ENCODE data around the gene HYOU1. TPM values are rescaled to one million over a fixed set of nuclear protein-coding genes. Genes with fewer than 3 reads are reported as not detected.
"Not testable (repeated sequence)": the region's sequence is repeated elsewhere in the genome, so short reads cannot be mapped to it uniquely, and the experiment has no call there.

HYOU1 gene
- total RNA-seq, 2 donors from 2014 or later = 277 to 315 TPM

GRCh38 chr11:119038884-119039283 is 18.1 kb downstream of the HYOU1 start:
- no peak overlapping the region for H3K9ac ChIP-seq (ENCODE audit: extremely low read depth, low read length, poor library complexity, severe bottlenecking)
- Mint-ChIP-seq H3K27ac (peak overlapping the region; percentile 73), H3K27me3 (ENCODE audit: insufficient read depth) (no peaks in the 10 kb centered on the region), H3K4me3 (peak overlapping the region; percentile 5), H3K9me3 (no peaks in the 10 kb centered on the region), H3K4me1 (peaks cover 13% of the 10 kb centered on the region), H3K36me3 (ENCODE audit: low read depth) (no peaks in the 10 kb centered on the region)
- peaks cover 4% of the 10 kb centered on the region for H3K4me1 ChIP-seq (ENCODE audit: control insufficient read depth, insufficient read depth, low read length)
- H3K27me3 ChIP-seq (ENCODE audit: control insufficient read depth, insufficient read depth, low read length, poor library complexity, severe bottlenecking) = no peaks in the 10 kb centered on the region
- WGBS, 2 experiments (ENCODE audit: insufficient coverage in 1 of 2, insufficient read length in 1 of 2) = 75 to 94% methylated on average over 4 to 5 of the region's 5 CpGs
- H3K9me3 ChIP-seq (ENCODE audit: control insufficient read depth, low read length) = no peaks in the 10 kb centered on the region
- H3K36me3 ChIP-seq (ENCODE audit: control insufficient read depth, insufficient read depth, low read length) = peaks cover 3% of the 10 kb centered on the region
- no peak for TF ChIP-seq CTCF (conservative IDR thresholded peaks at IDR 0.05)
- no peak for DNase-seq
- no peak overlapping the region for H3K27ac ChIP-seq (ENCODE audit: low read depth, low read length)
- no peak overlapping the region for H3K4me3 ChIP-seq (ENCODE audit: low read length)

GRCh38 chr11:119034813-119035212 is 22.2 kb downstream of the HYOU1 start:
- DNase-seq = no peak
- Histone ChIP-seq H3K9ac (ENCODE audit: extremely low read depth, low read length, poor library complexity, severe bottlenecking) (no peak overlapping the region), H3K36me3 (ENCODE audit: control insufficient read depth, insufficient read depth, low read length) (no peaks in the 10 kb centered on the region), H3K4me3 (ENCODE audit: low read length) (no peak overlapping the region), H3K27ac (ENCODE audit: low read depth, low read length) (no peak overlapping the region), H3K27me3 (ENCODE audit: control insufficient read depth, insufficient read depth, low read length, poor library complexity, severe bottlenecking) (no peaks in the 10 kb centered on the region), H3K9me3 (ENCODE audit: control insufficient read depth, low read length) (no peaks in the 10 kb centered on the region), H3K4me1 (ENCODE audit: control insufficient read depth, insufficient read depth, low read length) (peaks cover 4% of the 10 kb centered on the region)
- no peaks in the 10 kb centered on the region for H3K27me3 Mint-ChIP-seq (ENCODE audit: insufficient read depth)
- peaks cover 17% of the 10 kb centered on the region for H3K4me1 Mint-ChIP-seq
- TF ChIP-seq CTCF (conservative IDR thresholded peaks at IDR 0.05) = no peak
- no peak overlapping the region for H3K27ac Mint-ChIP-seq
- no peak overlapping the region for H3K4me3 Mint-ChIP-seq
- no peaks in the 10 kb centered on the region for H3K9me3 Mint-ChIP-seq
- H3K36me3 Mint-ChIP-seq (ENCODE audit: low read depth) = no peaks in the 10 kb centered on the region
- 90 to 93% methylated on average over 3 of the region's 3 CpGs for WGBS, 2 experiments (ENCODE audit: insufficient coverage in 1 of 2, insufficient read length in 1 of 2)

- not testable (repeated sequence) for H3K27ac Mint-ChIP-seq; H3K36me3 ChIP-seq (ENCODE audit: control insufficient read depth, insufficient read depth, low read length); H3K4me1 ChIP-seq (ENCODE audit: control insufficient read depth, insufficient read depth, low read length); H3K36me3 Mint-ChIP-seq (ENCODE audit: low read depth); H3K27me3 Mint-ChIP-seq (ENCODE audit: insufficient read depth); H3K9me3 ChIP-seq (ENCODE audit: control insufficient read depth, low read length); H3K9ac ChIP-seq (ENCODE audit: extremely low read depth, low read length, poor library complexity, severe bottlenecking); H3K4me3 Mint-ChIP-seq; H3K4me3 ChIP-seq (ENCODE audit: low read length); DNase-seq; H3K27ac ChIP-seq (ENCODE audit: low read depth, low read length); H3K9me3 Mint-ChIP-seq; H3K27me3 ChIP-seq (ENCODE audit: control insufficient read depth, insufficient read depth, low read length, poor library complexity, severe bottlenecking)
- peaks cover 20% of the 10 kb centered on the region for H3K4me1 Mint-ChIP-seq
- 94 to 97% methylated on average over 4 to 10 of the region's 10 CpGs for WGBS, 2 experiments (ENCODE audit: insufficient coverage in 1 of 2, insufficient read length in 1 of 2)
These were observed 23.6 kb downstream of the HYOU1 start for GRCh38 chr11:119033421-119033820.

GRCh38 chr11:119031912-119032280 is 25.1 kb downstream of the HYOU1 start:
- Mint-ChIP-seq H3K9me3 (no peaks in the 10 kb centered on the region), H3K27me3 (ENCODE audit: insufficient read depth) (no peaks in the 10 kb centered on the region), H3K36me3 (ENCODE audit: low read depth) (peaks cover 16% of the 10 kb centered on the region), H3K4me3 (no peak overlapping the region), H3K4me1 (peaks cover 34% of the 10 kb centered on the region), H3K27ac (peak overlapping the region; percentile 31)
- Histone ChIP-seq H3K27me3 (ENCODE audit: control insufficient read depth, insufficient read depth, low read length, poor library complexity, severe bottlenecking) (no peaks in the 10 kb centered on the region), H3K9me3 (ENCODE audit: control insufficient read depth, low read length) (no peaks in the 10 kb centered on the region), H3K4me1 (ENCODE audit: control insufficient read depth, insufficient read depth, low read length) (peaks cover 17% of the 10 kb centered on the region), H3K9ac (ENCODE audit: extremely low read depth, low read length, poor library complexity, severe bottlenecking) (no peak overlapping the region), H3K27ac (ENCODE audit: low read depth, low read length) (no peak overlapping the region), H3K4me3 (ENCODE audit: low read length) (no peak overlapping the region), H3K36me3 (ENCODE audit: control insufficient read depth, insufficient read depth, low read length) (peaks cover 9% of the 10 kb centered on the region)
- peak; percentile 54 for DNase-seq
- TF ChIP-seq CTCF (conservative IDR thresholded peaks at IDR 0.05) = no peak
- WGBS, 2 experiments (ENCODE audit: insufficient coverage in 1 of 2, insufficient read length in 1 of 2) = 90% methylated on average over 6 to 8 of the region's 9 CpGs
